HG03095 (cell line): Measurements from ENCODE around the gene PLEKHM2.

Experiments
- ATAC-seq: cut with Tn5 transposase; IDR thresholded peaks from one replicate; pipeline ENCODE4 v1.9.1; 2021; ENCODE audit warnings: moderate library complexity; ENCODE audit not compliant: unreplicated experiment

PLEKHM2 gene

GRCh38 chr1:15723631-15724246, 39.6 kb downstream of the PLEKHM2 start:
- ATAC-seq = no peak

- ATAC-seq = no peak
Observed at GRCh38 chr1:15724949-15725880, 41.1 kb downstream of the PLEKHM2 start.

GRCh38 chr1:15726508-15726907, 42.4 kb downstream of the PLEKHM2 start:
- no peak for ATAC-seq

- ATAC-seq = no peak
Observed at GRCh38 chr1:15727021-15727420, 42.9 kb downstream of the PLEKHM2 start.

- no peak for ATAC-seq
Observed at GRCh38 chr1:15727424-15727823, 43.3 kb downstream of the PLEKHM2 start.

- no peak for ATAC-seq
Observed at GRCh38 chr1:15727866-15728534, 43.9 kb downstream of the PLEKHM2 start.

- no peak for ATAC-seq
Observed at GRCh38 chr1:15728937-15729657, 45.0 kb downstream of the PLEKHM2 start.

- ATAC-seq = no peak
Observed at GRCh38 chr1:15730423-15730822, 46.3 kb downstream of the PLEKHM2 start.

- ATAC-seq = no peak
Observed at GRCh38 chr1:15730936-15731335, 46.8 kb downstream of the PLEKHM2 start.

GRCh38 chr1:15731735-15732685, 47.9 kb downstream of the PLEKHM2 start:
- no peak for ATAC-seq

GRCh38 chr1:15732686-15733081, 48.6 kb downstream of the PLEKHM2 start:
- ATAC-seq = no peak

- no peak for ATAC-seq
Observed at GRCh38 chr1:15733218-15733725, 49.2 kb downstream of the PLEKHM2 start.

- ATAC-seq = no peak
Observed at GRCh38 chr1:15733726-15734226, 49.7 kb downstream of the PLEKHM2 start.

- no peak for ATAC-seq
Observed at GRCh38 chr1:15734296-15734695, 50.2 kb downstream of the PLEKHM2 start.

- ATAC-seq = no peak
Observed at GRCh38 chr1:15734901-15735300, 50.8 kb downstream of the PLEKHM2 start.

- no peak for ATAC-seq
Observed at GRCh38 chr1:15735304-15736037, 51.4 kb downstream of the PLEKHM2 start.

GRCh38 chr1:15736038-15736891, 52.1 kb downstream of the PLEKHM2 start, which contains the start of gene SLC25A34:
Gene SLC25A34, plus strand, starts transcription at chr1:15736258. Its CDS starts 228 bp downstream, at chr1:15736486.
- ATAC-seq = no peak

GRCh38 chr1:15736892-15737261, 52.8 kb downstream of the PLEKHM2 start:
- no peak for ATAC-seq
